ENCODE results near the gene ZSCAN16. TPM values are rescaled to one million over a fixed set of nuclear protein-coding genes. Genes with fewer than 3 reads are reported as not detected.

The ZSCAN16 gene
- total and polyA plus RNA-seq, 9 of the 15 experiments (the other 6 are each of a cell fraction or from before 2014, with no cell fraction given), result 0.08 TPM; not detected in 8

GRCh38 chr6:28137505-28137981, 13.1 kb downstream of the ZSCAN16 start (continued):
- no peak for TF ChIP-seq MLLT1 (IDR thresholded peaks at IDR 0.05)
- TF ChIP-seq ZNF347 (CRISPR knock-in tag; IDR thresholded peaks at IDR 0.05; ENCODE audit: low read depth), result no peak
- no peak for TF ChIP-seq FOXM1 (IDR thresholded peaks at IDR 0.05; ENCODE audit: low read depth)
- no peak for TF ChIP-seq FOXM1 (CRISPR knock-in tag; IDR thresholded peaks at IDR 0.05; ENCODE audit: low read depth)
- TF ChIP-seq TEAD2 (tag; IDR thresholded peaks at IDR 0.05), result 0 out of 2 replicates have a peak, but pooled peaks have one; percentile 10
- TF ChIP-seq ZNF134 (CRISPR knock-in tag; conservative IDR thresholded peaks at IDR 0.05), result no peak
- no peak for TF ChIP-seq DLX4 (CRISPR knock-in tag; IDR thresholded peaks at IDR 0.05)
- 0 out of 2 replicates have a peak, but pooled peaks have one; percentile 38 for TF ChIP-seq ZFP91 (CRISPR knock-in tag; IDR thresholded peaks at IDR 0.05)
- TF ChIP-seq LARP7 (IDR thresholded peaks at IDR 0.05), result no peak
- no peak for TF ChIP-seq TFAP4 (CRISPR knock-in tag; IDR thresholded peaks at IDR 0.05; ENCODE audit: borderline replicate concordance)
- TF ChIP-seq CEBPG (CRISPR knock-in tag; IDR thresholded peaks at IDR 0.05), result no peak
- TF ChIP-seq CEBPG (tag; conservative IDR thresholded peaks at IDR 0.05 in 1 of 2, IDR thresholded peaks at IDR 0.05 in 1 of 2), result 0 out of 4 replicates have a peak, but pooled peaks of 1 of the 2 experiments have one; percentile 7
- TF ChIP-seq XRCC4 (IDR thresholded peaks at IDR 0.05; ENCODE audit: extremely low read depth, insufficient read depth, insufficient read length), result no peak
- no peak for TF ChIP-seq TFE3 (CRISPR knock-in tag; IDR thresholded peaks at IDR 0.05)
- no peak for TF ChIP-seq STAT5B (CRISPR knock-in tag; IDR thresholded peaks at IDR 0.05)
- no peak for TF ChIP-seq HNRNPLL (IDR thresholded peaks at IDR 0.05; ENCODE audit: low read depth, low read length, poor library complexity, severe bottlenecking)
- TF ChIP-seq NCOA2 (IDR thresholded peaks at IDR 0.05; ENCODE audit: partially characterized antibody in 2 of 2), result no peak
- TF ChIP-seq ID3 (CRISPR knock-in tag; IDR thresholded peaks at IDR 0.05), result no peak
- TF ChIP-seq ID3 (tag; IDR thresholded peaks at IDR 0.05), result 0 out of 2 replicates have a peak, but pooled peaks have one; percentile 21
- 0 out of 4 replicates have a peak, but pooled peaks of 1 of the 2 experiments have one; percentile 13 for TF ChIP-seq FOXK2 (conservative IDR thresholded peaks at IDR 0.05 in 1 of 2, IDR thresholded peaks at IDR 0.05 in 1 of 2; ENCODE audit: low read depth in 2 of 2)
- peak; percentile 32; the same call in 1 of the 2 replicates for TF ChIP-seq SMARCC2 (IDR thresholded peaks at IDR 0.05; ENCODE audit: low read depth)
